Central memory CD8-positive, alpha-beta T cell (primary cell): ENCODE results near the gene MMP14.
A peak's percentile ranks its signal among the peaks of the same experiment; 100 is the strongest.
"Not testable (repeated sequence)": the region's sequence is repeated elsewhere in the genome, so short reads cannot be mapped to it uniquely, and the experiment has no call there.

Experiments used
- ATAC-seq: fragments of 150-1000 bp; cut with Tn5 transposase; replicated peaks from 2 replicates; pipeline ENCODE4 v1.10.0; 2022; ENCODE audit warnings: mild to moderate bottlenecking, moderate FRiP score, moderate number of reproducible peaks; ENCODE audit not compliant: poor library complexity, severe bottlenecking; ENCODE audit errors: extremely low read depth
- DNase-seq, 2 donors: peaks; one replicate each; pipeline ENCODE4 v3.0.0; 2021; ENCODE audit warnings: low spot score in 2 of 2
- H3K27ac Mint-ChIP-seq: one replicate; pipeline ENCODE4 v1.8.0; 2022; ENCODE audit warnings: low read depth, mild to moderate bottlenecking, moderate library complexity, mixed read lengths
- H3K27me3 Mint-ChIP-seq: one replicate; pipeline ENCODE4 v1.8.0; 2022; ENCODE audit warnings: mixed read lengths
- H3K36me3 Mint-ChIP-seq: one replicate; pipeline ENCODE4 v1.8.0; 2022; ENCODE audit warnings: mild to moderate bottlenecking, moderate library complexity, mixed read lengths; ENCODE audit not compliant: insufficient read depth
- H3K4me1 Mint-ChIP-seq: one replicate; pipeline ENCODE4 v1.8.0; 2022; ENCODE audit warnings: mixed read lengths
- H3K4me3 Mint-ChIP-seq: one replicate; pipeline ENCODE4 v1.8.0; 2022; ENCODE audit warnings: mild to moderate bottlenecking, moderate library complexity, mixed read lengths
- H3K9me3 Mint-ChIP-seq: one replicate; pipeline ENCODE4 v1.8.0; 2022; ENCODE audit warnings: mixed read lengths

MMP14 gene

GRCh38 chr14:22820731-22821130, 15.7 kb upstream of the MMP14 start:
- H3K4me3 Mint-ChIP-seq = no peak overlapping the region
- no peak for ATAC-seq
- no peaks in the 10 kb centered on the region for H3K4me1 Mint-ChIP-seq
- peaks cover 2% of the 10 kb centered on the region for H3K36me3 Mint-ChIP-seq
- peaks cover 34% of the 10 kb centered on the region for H3K27me3 Mint-ChIP-seq
- DNase-seq = no peak
- no peaks in the 10 kb centered on the region for H3K9me3 Mint-ChIP-seq
- no peak overlapping the region for H3K27ac Mint-ChIP-seq

- no peak overlapping the region for H3K27ac Mint-ChIP-seq
- no peak for ATAC-seq
- no peaks in the 10 kb centered on the region for H3K9me3 Mint-ChIP-seq
- DNase-seq = no peak
- peak overlapping the region; percentile 31 for H3K4me3 Mint-ChIP-seq
- H3K4me1 Mint-ChIP-seq = no peaks in the 10 kb centered on the region
- H3K36me3 Mint-ChIP-seq = peaks cover 2% of the 10 kb centered on the region
- peaks cover 39% of the 10 kb centered on the region for H3K27me3 Mint-ChIP-seq
Observed at GRCh38 chr14:22821193-22822015, 15.0 kb upstream of the MMP14 start.

- H3K27me3 Mint-ChIP-seq = peaks cover 39% of the 10 kb centered on the region
- H3K36me3 Mint-ChIP-seq = peaks cover 2% of the 10 kb centered on the region
- no peak overlapping the region for H3K4me3 Mint-ChIP-seq
- H3K4me1 Mint-ChIP-seq = no peaks in the 10 kb centered on the region
- no peak overlapping the region for H3K27ac Mint-ChIP-seq
- no peaks in the 10 kb centered on the region for H3K9me3 Mint-ChIP-seq
- DNase-seq = no peak
- no peak for ATAC-seq
Observed at GRCh38 chr14:22822016-22822570, 14.3 kb upstream of the MMP14 start.

- H3K36me3 Mint-ChIP-seq = peaks cover 2% of the 10 kb centered on the region
- no peaks in the 10 kb centered on the region for H3K9me3 Mint-ChIP-seq
- peaks cover 39% of the 10 kb centered on the region for H3K27me3 Mint-ChIP-seq
- H3K27ac Mint-ChIP-seq = no peak overlapping the region
- ATAC-seq (peak; percentile 90), DNase-seq (peak; percentile 38 to 53)
- no peaks in the 10 kb centered on the region for H3K4me1 Mint-ChIP-seq
- peak overlapping the region; percentile 32 for H3K4me3 Mint-ChIP-seq
Observed at GRCh38 chr14:22822571-22823098, 13.8 kb upstream of the MMP14 start.

GRCh38 chr14:22824711-22825359, 11.6 kb upstream of the MMP14 start:
- ATAC-seq (no peak), DNase-seq (no peak)
- Mint-ChIP-seq H3K27me3 (peaks cover 27% of the 10 kb centered on the region), H3K4me1 (peaks cover 6% of the 10 kb centered on the region), H3K4me3 (no peak overlapping the region), H3K27ac (no peak overlapping the region), H3K9me3 (no peaks in the 10 kb centered on the region), H3K36me3 (peaks cover 5% of the 10 kb centered on the region)

GRCh38 chr14:22829076-22829660, 7.2 kb upstream of the MMP14 start:
- not testable (repeated sequence) for DNase-seq, ATAC-seq, H3K9me3 Mint-ChIP-seq
- Mint-ChIP-seq H3K4me3 (peak overlapping the region; percentile 93), H3K36me3 (peaks cover 17% of the 10 kb centered on the region), H3K27ac (peak overlapping the region; percentile 93), H3K4me1 (peaks cover 28% of the 10 kb centered on the region), H3K27me3 (peaks cover 10% of the 10 kb centered on the region)

- DNase-seq (peak; percentile 69 to 77), ATAC-seq (peak; percentile 97)
- no peaks in the 10 kb centered on the region for H3K9me3 Mint-ChIP-seq
- peaks cover 10% of the 10 kb centered on the region for H3K27me3 Mint-ChIP-seq
- H3K4me1 Mint-ChIP-seq = peaks cover 28% of the 10 kb centered on the region
- peaks cover 21% of the 10 kb centered on the region for H3K36me3 Mint-ChIP-seq
- H3K4me3 Mint-ChIP-seq = peak within 1 kb of the TSS; percentile 93
- peak within 1 kb of the TSS; percentile 93 for H3K27ac Mint-ChIP-seq
Observed at GRCh38 chr14:22829661-22830442, 6.5 kb upstream of the MMP14 start, which contains the start of gene MRPL52. Gene MRPL52, plus strand, starts transcription at chr14:22829887. Its CDS starts 26 bp downstream, at chr14:22829913.

- no peak for DNase-seq
Observed at GRCh38 chr14:22830443-22831010, 5.9 kb upstream of the MMP14 start.

GRCh38 chr14:22835505-22835904, 880 bp upstream of the MMP14 start:
- DNase-seq (no peak), ATAC-seq (no peak)
- peaks cover 23% of the 10 kb centered on the region for H3K36me3 Mint-ChIP-seq
- H3K9me3 Mint-ChIP-seq = no peaks in the 10 kb centered on the region
- H3K27me3 Mint-ChIP-seq = peaks cover 20% of the 10 kb centered on the region
- peak overlapping the region; percentile 44 for H3K4me3 Mint-ChIP-seq
- peaks cover 21% of the 10 kb centered on the region for H3K4me1 Mint-ChIP-seq
- H3K27ac Mint-ChIP-seq = peak overlapping the region; percentile 11

More at GRCh38 chr14:22830443-22831010, 5.9 kb upstream of the MMP14 start:
- peak overlapping the region; percentile 93 for H3K4me3 Mint-ChIP-seq
- peak overlapping the region; percentile 93 for H3K27ac Mint-ChIP-seq
- peaks cover 21% of the 10 kb centered on the region for H3K36me3 Mint-ChIP-seq
- no peaks in the 10 kb centered on the region for H3K9me3 Mint-ChIP-seq
- H3K4me1 Mint-ChIP-seq = peaks cover 28% of the 10 kb centered on the region
- ATAC-seq = peak; percentile 25
- peaks cover 7% of the 10 kb centered on the region for H3K27me3 Mint-ChIP-seq

- Mint-ChIP-seq H3K27me3 (peaks cover 36% of the 10 kb centered on the region), H3K4me3 (peak overlapping the region; percentile 31), H3K36me3 (peaks cover 20% of the 10 kb centered on the region), H3K27ac (peak overlapping the region; percentile 46), H3K9me3 (no peaks in the 10 kb centered on the region), H3K4me1 (peaks cover 6% of the 10 kb centered on the region)
- no peak for DNase-seq
- no peak for ATAC-seq
Observed at GRCh38 chr14:22837114-22837749, 847 bp downstream of the MMP14 start.
